HG03442 (cell line): ENCODE data around the gene UNC5A.

Source experiments
- ATAC-seq: cut with Tn5 transposase; IDR thresholded peaks from one replicate; pipeline ENCODE4 v1.9.1; 2021; ENCODE audit warnings: mild to moderate bottlenecking, moderate library complexity; ENCODE audit not compliant: unreplicated experiment

Gene UNC5A

GRCh38 chr5:176921714-176922113 lies 111.4 kb downstream of the UNC5A start:
- ATAC-seq, result no peak

GRCh38 chr5:176922817-176923216 lies 112.5 kb downstream of the UNC5A start:
- ATAC-seq, result no peak

GRCh38 chr5:176927562-176927961 lies 117.2 kb downstream of the UNC5A start:
- ATAC-seq, result no peak

GRCh38 chr5:176929654-176930053 lies 119.3 kb downstream of the UNC5A start:
- ATAC-seq, result no peak
